Trophoblast cell (in vitro differentiated cells and primary cell): ENCODE measurements around the gene GABRB2. TPM values are rescaled to one million over a fixed set of nuclear protein-coding genes. Genes with fewer than 3 reads are reported as not detected.

Experiments
- DNase-seq, 2 donors: peaks; one replicate each; pipeline ENCODE4 v3.0.0-alpha.2; 2016
- H2AFZ ChIP-seq: 2 replicates; pipeline ENCODE4 v1.6.1; 2013; ENCODE audit warnings: low read length, moderate library complexity, mild to moderate bottlenecking; ENCODE audit not compliant: insufficient read depth, poor library complexity
- H2AK5ac ChIP-seq: 2 replicates; pipeline ENCODE4 v1.6.1; 2013; ENCODE audit warnings: mild to moderate bottlenecking, low read length
- H2BK120ac ChIP-seq: 2 replicates; pipeline ENCODE4 v1.6.1; 2013; ENCODE audit warnings: low read length, mild to moderate bottlenecking, moderate library complexity; ENCODE audit not compliant: insufficient read depth, poor library complexity
- H2BK12ac ChIP-seq: 2 replicates; pipeline ENCODE4 v1.6.1; 2013; ENCODE audit warnings: mild to moderate bottlenecking, low read length, moderate library complexity
- H2BK5ac ChIP-seq: 2 replicates; pipeline ENCODE4 v1.6.1; 2013; ENCODE audit warnings: low read length, low read depth, moderate library complexity, mild to moderate bottlenecking; ENCODE audit not compliant: poor library complexity
- H3K14ac ChIP-seq: 2 replicates; pipeline ENCODE4 v1.6.1; 2013; ENCODE audit warnings: mild to moderate bottlenecking, low read length
- H3K18ac ChIP-seq: 2 replicates; pipeline ENCODE4 v1.6.1; 2013; ENCODE audit warnings: mild to moderate bottlenecking, low read length
- H3K23ac ChIP-seq: 2 replicates; pipeline ENCODE4 v1.6.1; 2013; ENCODE audit warnings: low read length
- H3K27ac ChIP-seq: 2 replicates; pipeline ENCODE4 v1.5.1; 2013; ENCODE audit warnings: low read depth, mild to moderate bottlenecking, inconsistent platforms, low read length, moderate library complexity
- H3K27me3 ChIP-seq: 2 replicates; pipeline ENCODE4 v1.6.1; 2013; ENCODE audit warnings: inconsistent platforms, mild to moderate bottlenecking, low read length, moderate library complexity; ENCODE audit not compliant: insufficient read depth
- H3K36me3 ChIP-seq, 2 experiments: 1 replicate in 1 of 2; 2 replicates in 1 of 2; pipeline ENCODE4 v1.6.1; 2013; ENCODE audit warnings: low read length in 2 of 2, mild to moderate bottlenecking in 2 of 2, moderate library complexity in 1 of 2; ENCODE audit not compliant: insufficient read depth in 2 of 2, control insufficient read depth in 1 of 2
- H3K4ac ChIP-seq: 2 replicates; pipeline ENCODE4 v1.6.1; 2013; ENCODE audit warnings: low read depth, mild to moderate bottlenecking, low read length, moderate library complexity
- H3K4me1 ChIP-seq, 2 experiments: 1 replicate in 1 of 2; 2 replicates in 1 of 2; pipeline ENCODE4 v1.6.1; 2013; ENCODE audit warnings: low read length in 2 of 2, mild to moderate bottlenecking in 2 of 2, moderate library complexity in 1 of 2; ENCODE audit not compliant: insufficient read depth in 2 of 2, control insufficient read depth in 1 of 2
- H3K4me2 ChIP-seq: 2 replicates; pipeline ENCODE4 v1.6.1; 2013; ENCODE audit warnings: inconsistent platforms, mild to moderate bottlenecking, low read length, moderate library complexity
- H3K4me3 ChIP-seq: 2 replicates; pipeline ENCODE4 v1.5.1; 2013; ENCODE audit warnings: mild to moderate bottlenecking, low read depth, low read length, inconsistent platforms
- H3K79me1 ChIP-seq: one replicate; pipeline ENCODE4 v1.6.1; 2013; ENCODE audit warnings: low read length
- H3K79me2 ChIP-seq: 2 replicates; pipeline ENCODE4 v1.6.1; 2013; ENCODE audit warnings: low read length, mild to moderate bottlenecking; ENCODE audit not compliant: control insufficient read depth, insufficient read depth, poor library complexity
- H3K9ac ChIP-seq: 2 replicates; pipeline ENCODE4 v1.6.1; 2013; ENCODE audit warnings: mild to moderate bottlenecking, low read length
- H3K9me3 ChIP-seq: 2 replicates; pipeline ENCODE4 v1.6.1; 2013; ENCODE audit warnings: low read depth, mild to moderate bottlenecking, control low read depth, inconsistent platforms, low read length; ENCODE audit not compliant: insufficient read depth
- H4K12ac ChIP-seq: 2 replicates; pipeline ENCODE4 v1.6.1; 2013; ENCODE audit warnings: low read depth, mild to moderate bottlenecking, low read length, moderate library complexity
- H4K8ac ChIP-seq: 2 replicates; pipeline ENCODE4 v1.6.1; 2013; ENCODE audit warnings: low read depth, mild to moderate bottlenecking, low read length, moderate library complexity
- H4K91ac ChIP-seq: one replicate; pipeline ENCODE4 v1.6.1; 2013; ENCODE audit warnings: low read depth, mild to moderate bottlenecking, low read length, moderate library complexity
- WGBS: extraction: QIAGEN DNeasy Blood & Tissue Kit; methylation state at CpG from one replicate; pipeline ENCODE4 v1.1.7; 2013; ENCODE audit warnings: missing lambda C conversion rate; ENCODE audit not compliant: insufficient read length, insufficient coverage; ENCODE audit errors: extremely low coverage; 5-methylcytosine and 5-hydroxymethylcytosine counted together
- polyA plus RNA-seq: library from polyadenylated mRNA; stranded (reverse); fragments of 200-250 nt; gene quantifications from 2 replicates; pipeline ENCODE4 v1.2.3, GENCODE V29; 2013

The GABRB2 gene
- 0.03 and 0.04 TPM in 2 replicates for polyA plus RNA-seq

- peak within 1 kb of the TSS; percentile 58 for H3K4me3 ChIP-seq
- no peak within 1 kb of the TSS for H4K8ac ChIP-seq
- H3K18ac ChIP-seq, result no peak within 1 kb of the TSS
- no peak within 1 kb of the TSS for H3K23ac ChIP-seq
- H3K4ac ChIP-seq, result no peak within 1 kb of the TSS
- H4K91ac ChIP-seq, result no peak within 1 kb of the TSS
- no peak within 1 kb of the TSS for H4K12ac ChIP-seq
- H3K14ac ChIP-seq, result no peak within 1 kb of the TSS
- peaks cover 32% of the 10 kb centered on the region for H3K27me3 ChIP-seq
- H3K79me1 ChIP-seq, result no peaks in the 10 kb centered on the region
- no peak within 1 kb of the TSS for H2AK5ac ChIP-seq
- H3K9me3 ChIP-seq, result peaks cover 2% of the 10 kb centered on the region
- H3K36me3 ChIP-seq, result no peaks in the 10 kb centered on the region
- no peak within 1 kb of the TSS for H3K9ac ChIP-seq
- no peak within 1 kb of the TSS for H2BK12ac ChIP-seq
- no peak within 1 kb of the TSS for H3K27ac ChIP-seq
- H3K79me2 ChIP-seq, result no peaks in the 10 kb centered on the region
- no peak within 1 kb of the TSS for H2AFZ ChIP-seq
- peaks cover 9 to 14% of the 10 kb centered on the region in 2 experiments for H3K4me1 ChIP-seq
- no CpG with 5 or more reads among the region's 31 CpGs for WGBS
- DNase-seq, result peak in 1 of 2 donors; percentile 12
- H2BK120ac ChIP-seq, result no peak within 1 kb of the TSS
- peak within 1 kb of the TSS; percentile 99 for H3K4me2 ChIP-seq
- H2BK5ac ChIP-seq, result no peak within 1 kb of the TSS
These were observed at the start of gene GABRB2 for GRCh38 chr5:161546470-161547301. Gene GABRB2 (minus strand): TSS chr5:161546725. CDS start chr5:161546643, 82 bp downstream.

DNA sequence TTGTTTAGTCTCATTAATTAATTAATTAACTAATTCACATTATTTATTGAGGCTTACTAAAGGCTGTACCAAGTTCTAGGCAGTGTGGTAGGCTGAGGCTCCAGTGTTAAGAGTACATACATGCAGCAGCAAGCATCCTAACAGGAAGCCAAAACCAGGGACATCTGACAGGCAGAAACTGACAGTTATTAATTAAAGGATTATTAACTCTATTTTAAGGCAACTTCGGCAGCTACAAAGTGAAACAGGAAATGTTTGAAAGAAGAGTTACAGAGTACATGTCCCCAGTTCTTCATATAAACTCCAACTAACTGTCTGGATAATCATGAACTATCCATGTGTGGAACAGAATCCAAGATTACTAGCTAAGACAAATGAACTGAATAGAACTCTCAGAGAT is 39.3 kb upstream of the GABRB2 start:
- no peak overlapping the region for H4K8ac ChIP-seq
- H3K4me3 ChIP-seq, result no peak overlapping the region
- H4K91ac ChIP-seq, result no peak overlapping the region
- H3K79me2 ChIP-seq, result no peaks in the 10 kb centered on the region
- H3K18ac ChIP-seq, result no peak overlapping the region
- no peaks in the 10 kb centered on the region for H3K27me3 ChIP-seq
- no peak overlapping the region for H3K23ac ChIP-seq
- no peak overlapping the region for H2BK5ac ChIP-seq
- H2AFZ ChIP-seq, result no peak overlapping the region
- H3K9ac ChIP-seq, result no peak overlapping the region
- H3K14ac ChIP-seq, result no peak overlapping the region
- H4K12ac ChIP-seq, result no peak overlapping the region
- no peaks in the 10 kb centered on the region for H3K4me1 ChIP-seq
- no peak overlapping the region for H3K27ac ChIP-seq
- no peak overlapping the region for H2BK12ac ChIP-seq
- no peak for DNase-seq
- H2AK5ac ChIP-seq, result no peak overlapping the region
- H3K79me1 ChIP-seq, result no peaks in the 10 kb centered on the region
- no peak overlapping the region for H2BK120ac ChIP-seq
- no peaks in the 10 kb centered on the region for H3K36me3 ChIP-seq
- WGBS, result no CpG with 5 or more reads among the region's 1 CpG
- H3K4me2 ChIP-seq, result no peak overlapping the region
- no peaks in the 10 kb centered on the region for H3K9me3 ChIP-seq
- no peak overlapping the region for H3K4ac ChIP-seq

- no peaks in the 10 kb centered on the region for H3K4me1 ChIP-seq
- no peaks in the 10 kb centered on the region for H3K79me2 ChIP-seq
- no peak overlapping the region for H3K14ac ChIP-seq
- DNase-seq, result no peak
- no peak overlapping the region for H4K12ac ChIP-seq
- H3K79me1 ChIP-seq, result no peaks in the 10 kb centered on the region
- no peak overlapping the region for H3K4ac ChIP-seq
- no peak overlapping the region for H3K23ac ChIP-seq
- H3K18ac ChIP-seq, result no peak overlapping the region
- no peak overlapping the region for H2AK5ac ChIP-seq
- H2BK120ac ChIP-seq, result no peak overlapping the region
- H2AFZ ChIP-seq, result no peak overlapping the region
- H3K9ac ChIP-seq, result no peak overlapping the region
- H3K9me3 ChIP-seq, result no peaks in the 10 kb centered on the region
- no peak overlapping the region for H2BK5ac ChIP-seq
- no peaks in the 10 kb centered on the region for H3K36me3 ChIP-seq
- no CpG with 5 or more reads among the region's 5 CpGs for WGBS
- H3K4me2 ChIP-seq, result no peak overlapping the region
- no peak overlapping the region for H3K4me3 ChIP-seq
- no peak overlapping the region for H4K91ac ChIP-seq
- no peak overlapping the region for H2BK12ac ChIP-seq
- H4K8ac ChIP-seq, result no peak overlapping the region
- no peak overlapping the region for H3K27ac ChIP-seq
- no peaks in the 10 kb centered on the region for H3K27me3 ChIP-seq
These were observed 34.1 kb upstream of the GABRB2 start for GRCh38 chr5:161580621-161581020.

DNA sequence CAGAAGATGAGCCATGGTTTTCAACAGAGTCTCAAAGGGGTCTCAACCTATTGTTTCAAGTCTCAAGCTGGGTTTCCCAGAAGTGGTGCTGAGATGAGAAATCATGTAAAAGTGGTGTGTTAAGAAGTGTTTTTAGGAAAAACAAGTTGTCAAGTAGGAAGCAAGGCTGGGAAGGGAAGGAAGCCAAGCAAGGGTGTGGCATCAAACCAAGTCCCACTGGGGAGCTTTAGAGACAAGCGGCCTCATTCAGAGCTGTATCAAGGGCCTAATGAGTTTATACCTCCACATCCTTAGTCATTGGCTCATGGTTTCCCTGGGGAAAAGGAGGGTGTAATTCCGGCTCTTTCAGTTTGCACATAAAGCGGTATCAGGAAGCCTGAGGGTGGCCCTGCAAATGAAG is 26.4 kb upstream of the GABRB2 start:
- H3K23ac ChIP-seq, result no peak overlapping the region
- no peaks in the 10 kb centered on the region for H3K27me3 ChIP-seq
- no peak for DNase-seq
- H3K4ac ChIP-seq, result no peak overlapping the region
- H2BK120ac ChIP-seq, result no peak overlapping the region
- no peak overlapping the region for H3K14ac ChIP-seq
- no peaks in the 10 kb centered on the region for H3K4me1 ChIP-seq
- H3K27ac ChIP-seq, result no peak overlapping the region
- H4K12ac ChIP-seq, result no peak overlapping the region
- H3K79me2 ChIP-seq, result no peaks in the 10 kb centered on the region
- WGBS, result no CpG with 5 or more reads among the region's 3 CpGs
- H2BK5ac ChIP-seq, result no peak overlapping the region
- H3K4me2 ChIP-seq, result no peak overlapping the region
- H3K4me3 ChIP-seq, result no peak overlapping the region
- no peaks in the 10 kb centered on the region for H3K9me3 ChIP-seq
- H2AK5ac ChIP-seq, result no peak overlapping the region
- H4K91ac ChIP-seq, result no peak overlapping the region
- H4K8ac ChIP-seq, result no peak overlapping the region
- H3K9ac ChIP-seq, result no peak overlapping the region
- no peak overlapping the region for H3K18ac ChIP-seq
- no peaks in the 10 kb centered on the region for H3K36me3 ChIP-seq
- H2AFZ ChIP-seq, result no peak overlapping the region
- H3K79me1 ChIP-seq, result no peaks in the 10 kb centered on the region
- no peak overlapping the region for H2BK12ac ChIP-seq
